Parathyroid adenoma (tissue), 2 donors: ENCODE measurements around the gene SLC22A14.

ENCODE experiments used
- H2AFZ ChIP-seq: fragments of 300-600 bp; sonication (generic); one replicate; pipeline ENCODE4 v1.7.0; 2017; ENCODE audit warnings: antibody characterized with exemption, mild to moderate bottlenecking
- H3K27ac ChIP-seq: fragments of 300-600 bp; sonication (generic); one replicate; pipeline ENCODE4 v1.7.0; 2017
- H3K27me3 ChIP-seq: fragments of 300-600 bp; sonication (generic); one replicate; pipeline ENCODE4 v1.7.0; 2017; ENCODE audit warnings: low read length; ENCODE audit not compliant: control insufficient read depth, insufficient read depth
- H3K36me3 ChIP-seq: fragments of 300-600 bp; sonication (generic); one replicate; pipeline ENCODE4 v1.7.0; 2017; ENCODE audit warnings: low read length; ENCODE audit not compliant: control insufficient read depth, insufficient read depth
- H3K4me1 ChIP-seq: fragments of 300-600 bp; sonication (generic); one replicate; pipeline ENCODE4 v1.7.0; 2017; ENCODE audit warnings: control low read depth
- H3K4me2 ChIP-seq: fragments of 300-600 bp; sonication (generic); one replicate; pipeline ENCODE4 v1.7.0; 2017; ENCODE audit warnings: low read length
- H3K4me3 ChIP-seq: fragments of 300-600 bp; sonication (generic); one replicate; pipeline ENCODE4 v1.7.0; 2017; ENCODE audit warnings: low read depth, low read length
- H3K79me2 ChIP-seq: fragments of 300-600 bp; sonication (generic); one replicate; pipeline ENCODE4 v1.7.0; 2017; ENCODE audit warnings: control low read depth
- H3K9ac ChIP-seq: fragments of 300-600 bp; sonication (generic); one replicate; pipeline ENCODE4 v1.7.0; 2017; ENCODE audit warnings: mild to moderate bottlenecking
- H3K9me3 ChIP-seq: fragments of 300-600 bp; sonication (generic); one replicate; pipeline ENCODE4 v1.7.0; 2017; ENCODE audit warnings: low read length; ENCODE audit not compliant: control insufficient read depth
- CTCF ChIP-seq: fragments of 300-600 bp; sonication (generic); IDR thresholded peaks from one replicate; pipeline ENCODE4 v1.7.0; 2017; ENCODE audit warnings: antibody characterized with exemption, mild to moderate bottlenecking
- donor health status: primary hyperparathyroidism.

SLC22A14 gene

DNA sequence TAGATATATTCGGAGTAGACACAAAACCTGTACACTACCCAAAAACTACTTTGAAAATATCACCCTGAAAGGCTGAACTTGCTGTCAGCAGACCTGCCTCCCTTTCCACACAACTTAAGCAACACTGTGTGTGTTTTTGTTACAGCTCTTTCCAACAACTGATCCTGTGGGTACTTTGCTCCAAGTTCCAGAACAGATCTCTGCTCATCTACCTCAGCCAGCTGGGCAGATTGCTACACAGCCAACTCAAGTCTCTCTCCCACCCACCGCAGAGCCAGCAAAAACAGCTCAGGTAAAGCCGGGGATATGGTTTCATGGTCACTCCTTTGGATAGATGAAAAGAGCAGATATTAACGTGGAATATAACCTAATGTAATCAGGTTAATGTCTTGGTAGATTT, 36.2 kb upstream of the SLC22A14 start:
- Histone ChIP-seq H3K27ac (no peak overlapping the region), H3K9ac (no peak overlapping the region), H3K36me3 (no peaks in the 10 kb centered on the region), H2AFZ (no peak overlapping the region), H3K4me2 (no peak overlapping the region), H3K4me3 (no peak overlapping the region), H3K9me3 (no peaks in the 10 kb centered on the region), H3K27me3 (no peaks in the 10 kb centered on the region), H3K4me1 (no peaks in the 10 kb centered on the region), H3K79me2 (no peaks in the 10 kb centered on the region)
- no peak for TF ChIP-seq CTCF

GRCh38 chr3:38247366-38248035, 34.6 kb upstream of the SLC22A14 start:
- H3K4me2 ChIP-seq: no peak overlapping the region
- no peak overlapping the region for H3K27ac ChIP-seq
- H2AFZ ChIP-seq: no peak overlapping the region
- no peak overlapping the region for H3K4me3 ChIP-seq
- no peaks in the 10 kb centered on the region for H3K36me3 ChIP-seq
- TF ChIP-seq CTCF: no peak
- no peaks in the 10 kb centered on the region for H3K9me3 ChIP-seq
- no peaks in the 10 kb centered on the region for H3K79me2 ChIP-seq
- no peaks in the 10 kb centered on the region for H3K4me1 ChIP-seq
- no peak overlapping the region for H3K9ac ChIP-seq
- no peaks in the 10 kb centered on the region for H3K27me3 ChIP-seq

DNA sequence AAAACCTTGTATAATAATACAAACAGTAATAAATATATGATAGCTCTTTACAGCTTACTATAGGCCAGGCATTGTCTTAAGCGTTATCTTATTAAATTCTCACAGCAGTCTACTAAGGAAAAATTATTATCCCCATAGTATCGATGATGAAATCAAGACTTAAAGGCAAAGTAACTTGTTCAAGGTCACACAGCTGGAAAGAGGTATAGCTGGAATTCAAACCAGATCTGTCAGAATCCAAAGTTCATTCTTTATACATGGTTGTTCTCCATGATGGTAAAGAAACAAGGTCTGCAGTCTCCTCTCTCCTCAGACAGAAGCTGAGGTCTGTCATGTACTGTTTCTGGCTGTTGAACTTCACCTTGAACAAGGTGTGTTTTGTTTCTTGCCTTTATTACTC, 31.9 kb upstream of the SLC22A14 start:
- Histone ChIP-seq H3K9me3 (no peaks in the 10 kb centered on the region), H3K27ac (no peak overlapping the region), H3K4me1 (no peaks in the 10 kb centered on the region), H3K9ac (no peak overlapping the region), H3K79me2 (no peaks in the 10 kb centered on the region), H2AFZ (no peak overlapping the region), H3K4me2 (no peak overlapping the region), H3K36me3 (no peaks in the 10 kb centered on the region), H3K27me3 (no peaks in the 10 kb centered on the region), H3K4me3 (no peak overlapping the region)
- TF ChIP-seq CTCF: no peak

DNA sequence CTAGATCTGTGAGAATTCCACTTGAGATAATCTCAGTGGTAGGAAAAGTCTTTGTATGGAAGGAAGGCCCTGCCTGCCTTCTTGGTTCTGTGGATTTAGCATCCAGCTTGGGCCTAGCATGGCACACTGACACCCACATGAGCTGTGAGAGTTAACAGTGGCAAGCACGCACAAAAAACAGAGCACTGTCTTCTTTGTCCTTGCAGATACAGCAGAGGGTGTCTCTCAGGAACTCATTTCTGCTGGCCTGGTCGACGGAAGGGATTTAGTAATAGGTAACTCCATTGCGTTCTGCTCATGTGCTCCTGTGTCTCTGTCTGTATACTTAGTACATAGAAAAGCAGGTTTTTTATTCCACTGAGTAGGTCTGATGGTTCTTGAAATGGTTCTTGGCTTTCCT, 30.9 kb upstream of the SLC22A14 start:
- H3K4me1 ChIP-seq: no peaks in the 10 kb centered on the region
- no peak overlapping the region for H3K9ac ChIP-seq
- no peak overlapping the region for H3K27ac ChIP-seq
- H3K9me3 ChIP-seq: no peaks in the 10 kb centered on the region
- no peak overlapping the region for H3K4me2 ChIP-seq
- H3K36me3 ChIP-seq: no peaks in the 10 kb centered on the region
- no peaks in the 10 kb centered on the region for H3K79me2 ChIP-seq
- no peak overlapping the region for H3K4me3 ChIP-seq
- no peak overlapping the region for H2AFZ ChIP-seq
- no peaks in the 10 kb centered on the region for H3K27me3 ChIP-seq
- TF ChIP-seq CTCF: no peak

DNA sequence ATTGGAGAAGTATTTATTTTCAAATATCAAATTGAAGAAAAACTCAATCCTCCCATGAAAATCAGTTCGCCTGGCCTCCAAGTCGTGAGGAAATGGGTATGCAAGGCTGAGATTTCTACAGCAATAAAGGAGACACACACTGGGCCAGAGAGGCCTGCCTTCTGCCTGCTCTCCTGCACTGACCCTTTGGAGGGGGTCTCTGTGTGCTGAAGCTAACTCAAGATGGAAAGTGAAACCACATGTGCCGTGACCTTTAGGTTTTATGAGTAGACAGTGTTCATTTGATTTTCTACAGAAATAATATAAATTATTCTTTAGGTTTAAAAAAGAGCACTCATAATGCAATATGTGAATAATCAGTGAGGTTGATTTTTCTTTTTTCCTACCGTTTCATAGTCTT, 28.4 kb upstream of the SLC22A14 start:
- Histone ChIP-seq H3K27me3 (no peaks in the 10 kb centered on the region), H3K4me2 (no peak overlapping the region), H3K9ac (no peak overlapping the region), H3K4me1 (no peaks in the 10 kb centered on the region), H3K27ac (no peak overlapping the region), H3K4me3 (no peak overlapping the region), H3K9me3 (no peaks in the 10 kb centered on the region), H3K36me3 (no peaks in the 10 kb centered on the region), H2AFZ (no peak overlapping the region), H3K79me2 (no peaks in the 10 kb centered on the region)
- TF ChIP-seq CTCF: no peak
